SK-N-SH treated with all-trans-retinoic acid at 6 μM for 48 hours (cell line): ENCODE results near the gene ANKRD33B.

Experiments
- CREB5 ChIP-seq: fragments of 250-450 bp; sonication (Bioruptor Pico); IDR thresholded peaks from 2 replicates; pipeline ENCODE4 v1.5.1; 2020; ENCODE audit warnings: low read depth, mild to moderate bottlenecking, moderate library complexity
- GLIS3 ChIP-seq: fragments of 250-450 bp; sonication (Bioruptor Pico); IDR thresholded peaks from 2 replicates; pipeline ENCODE4 v1.5.0; 2020; ENCODE audit warnings: mild to moderate bottlenecking, moderate library complexity
- ISL1 ChIP-seq: fragments of 250-450 bp; sonication (Bioruptor Pico); IDR thresholded peaks from 2 replicates; pipeline ENCODE4 v2.1.2; 2022; ENCODE audit warnings: mild to moderate bottlenecking, moderate library complexity
- PATZ1 ChIP-seq: fragments of 250-450 bp; sonication (Bioruptor Pico); IDR thresholded peaks from 2 replicates; pipeline ENCODE4 v1.8.0; 2020; ENCODE audit warnings: mild to moderate bottlenecking, moderate library complexity, borderline replicate concordance
- RARB ChIP-seq: fragments of 250-450 bp; sonication (Bioruptor Pico); IDR thresholded peaks from 2 replicates; pipeline ENCODE4 v1.8.0; 2021; ENCODE audit warnings: mild to moderate bottlenecking, moderate library complexity
- SNAI2 ChIP-seq: fragments of 250-450 bp; sonication (Bioruptor Pico); IDR thresholded peaks from 2 replicates; pipeline ENCODE4 v1.5.0; 2020; ENCODE audit warnings: mild to moderate bottlenecking, moderate library complexity
- ZFP30 ChIP-seq: fragments of 450-650 bp; formaldehyde crosslinking; IDR thresholded peaks from 2 replicates; pipeline ENCODE4 v1.5.0; 2022; ENCODE audit warnings: mild to moderate bottlenecking, moderate library complexity
- ZNF565 ChIP-seq: fragments of 450-650 bp; formaldehyde crosslinking; conservative IDR thresholded peaks from 2 replicates; pipeline ENCODE4 v1.5.0; 2020; ENCODE audit warnings: low read depth, mild to moderate bottlenecking, moderate library complexity
- ZNF70 ChIP-seq: fragments of 450-650 bp; formaldehyde crosslinking; IDR thresholded peaks from 2 replicates; pipeline ENCODE4 v1.5.0; 2020; ENCODE audit warnings: mild to moderate bottlenecking, moderate library complexity
- ZNF8 ChIP-seq: fragments of 450-650 bp; formaldehyde crosslinking; IDR thresholded peaks from 2 replicates; pipeline ENCODE4 v1.5.0; 2020; ENCODE audit warnings: mild to moderate bottlenecking, moderate library complexity

DNA sequence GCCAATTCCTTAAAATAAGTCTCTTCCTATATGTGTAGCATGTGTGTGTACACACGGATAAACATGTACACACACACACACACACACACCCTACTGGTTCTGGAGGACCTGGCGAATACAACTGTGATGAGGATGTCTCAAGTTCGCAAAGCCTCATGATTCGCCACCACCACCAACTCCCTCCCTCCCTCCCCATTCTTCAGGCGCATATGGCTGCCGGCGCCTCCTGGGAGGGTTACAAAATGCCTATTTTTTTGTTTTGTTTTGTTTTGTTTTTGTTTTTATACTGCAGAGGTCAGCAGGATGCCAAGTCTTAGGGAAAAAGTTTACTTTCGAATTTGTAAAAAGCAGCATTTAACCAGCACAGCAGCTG lies 109.1 kb downstream of the ANKRD33B start:
- TF ChIP-seq GLIS3 (CRISPR knock-in tag) (no peak), SNAI2 (CRISPR knock-in tag) (no peak), ZNF8 (CRISPR knock-in tag) (no peak), ZFP30 (CRISPR knock-in tag) (no peak), PATZ1 (CRISPR knock-in tag) (no peak), ISL1 (CRISPR knock-in tag) (no peak), RARB (CRISPR knock-in tag) (no peak), ZNF70 (CRISPR knock-in tag) (no peak), CREB5 (no peak), ZNF565 (CRISPR knock-in tag) (no peak)
